Body of pancreas (tissue), 4 donors: ENCODE measurements around the gene CTPS2. TPM values are rescaled to one million over a fixed set of nuclear protein-coding genes. Genes with fewer than 3 reads are reported as not detected.

ENCODE experiments used
- ATAC-seq: fragments of 150-250 bp; one replicate; pipeline ENCODE4 v1.9.1; 2016
- DNase-seq, 4 donors: peaks; one replicate each; pipeline ENCODE4 v3.0.0-alpha.2; 2019
- H3K27ac ChIP-seq, 4 donors: fragments of 200-600 bp; sonication (generic); 1 replicate in 3 of 4; 2 replicates in 1 of 4; pipeline versions ENCODE4 v1.5.1 to v1.6.1; 2016 to 2019; ENCODE audit warnings: mild to moderate bottlenecking in 1 of 4, mixed read lengths in 1 of 4, moderate library complexity in 1 of 4
- H3K27me3 ChIP-seq, 2 donors: fragments of 200-600 bp; sonication (generic); one replicate each; pipeline ENCODE4 v1.6.0; 2016; ENCODE audit warnings: mild to moderate bottlenecking in 1 of 2
- H3K36me3 ChIP-seq, 2 donors: fragments of 200-600 bp; sonication (generic); replicated peaks in 1 of 2; 2 replicates each; pipeline ENCODE4 v1.5.1; 2016; ENCODE audit warnings: low read depth in 2 of 2; ENCODE audit not compliant: insufficient read depth in 1 of 2
- H3K4me1 ChIP-seq: fragments of 200-600 bp; sonication (generic); one replicate; pipeline ENCODE4 v1.6.0; 2016
- H3K4me3 ChIP-seq, 2 donors: fragments of 200-600 bp; sonication (generic); 1 replicate in 1 of 2; 2 replicates in 1 of 2; pipeline ENCODE4 v1.5.1; 2016 to 2019
- H3K9me3 ChIP-seq, 3 donors: fragments of 200-600 bp; sonication (generic); 1 replicate in 2 of 3; 2 replicates in 1 of 3; pipeline ENCODE4 v1.5.1; 2016
- POLR2A ChIP-seq, 3 donors: fragments of 450-650 bp; IDR thresholded peaks; one replicate each; pipeline ENCODE4 v1.6.1; 2016; ENCODE audit warnings: antibody characterized with exemption in 3 of 3, mild to moderate bottlenecking in 2 of 3
- WGBS, 2 donors: methylation state at CpG; one replicate each; pipeline ENCODE4 v1.1.5; 2017; 5-methylcytosine and 5-hydroxymethylcytosine counted together
- intact Hi-C: fragments of 100-400 bp; cut with DNase I; formaldehyde crosslinking; loops from one replicate; pipeline ENCODE4 v1.15.1; 2023
- total RNA-seq, 2 donors: library from RNA; depleted of rRNA; stranded (reverse); fragments of >200 nt; gene quantifications; one replicate each; pipeline ENCODE4 v1.1.0, GENCODE V29; 2016
- TF ChIP-seq, protein P1 (sequence below), 7 experiments: fragments of 450-650 bp in 4 of 7; fragments of 200-600 bp in 3 of 7; sonication (generic) in 3 of 7; IDR thresholded peaks; one replicate each; pipeline ENCODE4 v1.5.1; 2016 to 2019; ENCODE audit warnings: antibody characterized with exemption in 7 of 7

CTPS2 gene
- total RNA-seq, 2 donors from 2014 or later, result 13.2 to 16.6 TPM

DNA sequence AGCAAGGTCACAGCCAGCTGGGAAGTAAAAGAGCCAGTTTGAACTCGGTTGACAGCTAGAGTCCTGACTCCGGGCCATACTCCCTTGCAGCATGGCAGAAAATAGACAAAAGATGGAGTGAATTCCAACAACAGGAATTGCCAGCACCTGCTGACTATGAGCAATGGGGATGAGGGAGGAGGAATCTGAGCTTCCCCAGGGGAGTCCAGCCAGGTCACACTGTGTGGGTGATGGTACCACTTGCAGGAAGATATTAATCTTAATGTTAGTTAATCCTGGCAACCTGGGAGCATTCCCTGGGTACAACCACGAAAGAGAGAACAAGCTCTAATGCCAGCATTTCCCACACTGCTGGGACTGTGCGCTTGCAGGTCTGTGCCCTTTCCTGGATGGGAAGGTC lies 110.6 kb downstream of the CTPS2 start:
- Histone ChIP-seq H3K27ac (no peak overlapping the region), H3K4me1 (peaks cover 14% of the 10 kb centered on the region), H3K27me3 (no peaks in the 10 kb centered on the region), H3K4me3 (no peak overlapping the region), H3K9me3 (no peaks in the 10 kb centered on the region), H3K36me3 (no peaks in the 10 kb centered on the region)
- intact Hi-C loops, result no loop called here
- 78 to 80% methylated on average over 3 to 4 of the region's 4 CpGs for WGBS, 2 donors
- ATAC-seq (no peak), DNase-seq (no peak)
- TF ChIP-seq, protein P1, sequence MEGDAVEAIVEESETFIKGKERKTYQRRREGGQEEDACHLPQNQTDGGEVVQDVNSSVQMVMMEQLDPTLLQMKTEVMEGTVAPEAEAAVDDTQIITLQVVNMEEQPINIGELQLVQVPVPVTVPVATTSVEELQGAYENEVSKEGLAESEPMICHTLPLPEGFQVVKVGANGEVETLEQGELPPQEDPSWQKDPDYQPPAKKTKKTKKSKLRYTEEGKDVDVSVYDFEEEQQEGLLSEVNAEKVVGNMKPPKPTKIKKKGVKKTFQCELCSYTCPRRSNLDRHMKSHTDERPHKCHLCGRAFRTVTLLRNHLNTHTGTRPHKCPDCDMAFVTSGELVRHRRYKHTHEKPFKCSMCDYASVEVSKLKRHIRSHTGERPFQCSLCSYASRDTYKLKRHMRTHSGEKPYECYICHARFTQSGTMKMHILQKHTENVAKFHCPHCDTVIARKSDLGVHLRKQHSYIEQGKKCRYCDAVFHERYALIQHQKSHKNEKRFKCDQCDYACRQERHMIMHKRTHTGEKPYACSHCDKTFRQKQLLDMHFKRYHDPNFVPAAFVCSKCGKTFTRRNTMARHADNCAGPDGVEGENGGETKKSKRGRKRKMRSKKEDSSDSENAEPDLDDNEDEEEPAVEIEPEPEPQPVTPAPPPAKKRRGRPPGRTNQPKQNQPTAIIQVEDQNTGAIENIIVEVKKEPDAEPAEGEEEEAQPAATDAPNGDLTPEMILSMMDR (IDR thresholded peaks at IDR 0.05), result no peak
- no peak for TF ChIP-seq POLR2A (IDR thresholded peaks at IDR 0.05)

DNA sequence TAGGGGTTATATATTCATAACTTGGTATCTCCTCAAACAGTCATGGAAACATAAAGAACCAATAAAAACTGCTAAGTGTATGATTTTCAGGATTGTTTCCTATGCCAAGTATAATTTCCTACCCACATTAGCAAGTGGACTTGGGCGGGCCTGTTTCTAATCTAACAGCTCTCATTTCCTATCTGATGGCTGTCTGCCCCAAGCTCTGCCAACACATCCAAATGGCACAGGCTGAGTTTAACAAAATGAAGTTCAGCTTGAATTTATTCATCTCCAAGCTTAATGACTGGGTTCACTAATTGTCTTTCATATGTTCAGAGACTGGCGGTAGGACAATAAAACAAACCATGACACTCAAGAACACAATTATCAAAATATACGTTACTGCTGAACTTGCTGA lies 118.0 kb downstream of the CTPS2 start:
- Histone ChIP-seq H3K9me3 (no peaks in the 10 kb centered on the region), H3K4me1 (no peaks in the 10 kb centered on the region), H3K4me3 (no peak overlapping the region), H3K27ac (no peak overlapping the region), H3K27me3 (no peaks in the 10 kb centered on the region), H3K36me3 (no peaks in the 10 kb centered on the region)
- intact Hi-C loops, result no loop called here
- no peak for ATAC-seq
- TF ChIP-seq POLR2A (IDR thresholded peaks at IDR 0.05), result no peak
- TF ChIP-seq, protein P1 (IDR thresholded peaks at IDR 0.05), result no peak
- DNase-seq, result no peak
- 80% methylated on average over 3 of the region's 3 CpGs for WGBS, 2 donors

DNA sequence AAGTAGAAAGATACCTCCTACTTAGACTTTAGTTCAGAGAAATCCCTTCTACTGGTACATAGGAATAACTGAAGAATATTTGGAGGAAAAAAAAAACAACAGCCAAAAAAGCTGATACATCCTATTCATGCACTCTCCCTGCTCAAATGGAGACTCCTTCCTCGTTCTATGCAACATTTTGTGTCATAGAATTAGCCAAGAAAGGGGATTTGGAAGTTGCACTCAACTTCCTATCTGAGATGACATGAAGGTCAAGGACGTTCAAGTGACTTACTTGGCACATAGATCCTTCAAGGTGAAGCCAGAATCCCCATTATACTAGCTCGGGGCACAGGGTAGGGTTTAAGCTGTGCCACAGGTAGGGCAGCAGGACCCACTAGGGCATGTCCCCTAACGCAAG lies 118.7 kb downstream of the CTPS2 start:
- DNase-seq (no peak), ATAC-seq (no peak)
- no peaks in the 10 kb centered on the region for H3K4me1 ChIP-seq
- intact Hi-C loops, result no loop called here
- no peaks in the 10 kb centered on the region for H3K27me3 ChIP-seq
- no peak overlapping the region for H3K4me3 ChIP-seq
- H3K36me3 ChIP-seq, result no peaks in the 10 kb centered on the region
- H3K27ac ChIP-seq, result no peak overlapping the region
- no peaks in the 10 kb centered on the region for H3K9me3 ChIP-seq
- WGBS, 2 donors, result 52 to 54% methylated on average over 4 of the region's 4 CpGs
- TF ChIP-seq, protein P1 (IDR thresholded peaks at IDR 0.05), result no peak
- TF ChIP-seq POLR2A (IDR thresholded peaks at IDR 0.05), result no peak

DNA sequence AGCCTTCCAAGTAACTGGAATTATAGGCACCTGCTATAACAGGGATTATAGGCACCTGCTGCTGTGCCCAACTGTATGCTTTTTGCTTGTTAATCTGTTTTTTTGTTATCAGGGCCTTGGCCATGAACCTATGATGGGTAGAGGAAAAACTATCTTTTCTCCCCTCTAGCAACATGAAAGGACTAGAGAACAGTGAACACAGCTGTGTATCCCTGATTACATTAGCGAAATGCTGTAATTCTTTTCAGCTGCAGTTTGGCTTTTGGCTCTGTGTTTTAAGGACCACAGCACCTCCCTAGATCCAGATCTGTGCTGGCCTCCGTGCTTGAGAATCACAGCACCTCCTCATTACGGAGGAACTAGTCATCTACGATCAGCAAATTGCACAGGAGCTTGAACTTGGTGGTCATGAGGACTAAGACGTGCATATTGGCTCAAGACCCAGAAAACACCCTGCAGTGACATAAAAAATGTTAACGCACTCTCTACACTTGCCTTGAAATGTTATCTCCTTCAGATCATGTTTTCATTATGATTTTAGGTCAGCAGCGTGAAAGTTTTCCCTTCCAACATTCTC lies 120.2 kb downstream of the CTPS2 start:
- WGBS, 2 donors, result 72 to 86% methylated on average over 5 to 7 of the region's 7 CpGs
- TF ChIP-seq, protein P1 (IDR thresholded peaks at IDR 0.05), result no peak
- TF ChIP-seq POLR2A (IDR thresholded peaks at IDR 0.05), result no peak
- H3K36me3 ChIP-seq, result no peaks in the 10 kb centered on the region
- no peak overlapping the region for H3K4me3 ChIP-seq
- no peak overlapping the region for H3K27ac ChIP-seq
- no peaks in the 10 kb centered on the region for H3K4me1 ChIP-seq
- no peaks in the 10 kb centered on the region for H3K9me3 ChIP-seq
- DNase-seq, result no peak
- intact Hi-C loops, result no loop called here
- no peak for ATAC-seq
- H3K27me3 ChIP-seq, result no peaks in the 10 kb centered on the region

DNA sequence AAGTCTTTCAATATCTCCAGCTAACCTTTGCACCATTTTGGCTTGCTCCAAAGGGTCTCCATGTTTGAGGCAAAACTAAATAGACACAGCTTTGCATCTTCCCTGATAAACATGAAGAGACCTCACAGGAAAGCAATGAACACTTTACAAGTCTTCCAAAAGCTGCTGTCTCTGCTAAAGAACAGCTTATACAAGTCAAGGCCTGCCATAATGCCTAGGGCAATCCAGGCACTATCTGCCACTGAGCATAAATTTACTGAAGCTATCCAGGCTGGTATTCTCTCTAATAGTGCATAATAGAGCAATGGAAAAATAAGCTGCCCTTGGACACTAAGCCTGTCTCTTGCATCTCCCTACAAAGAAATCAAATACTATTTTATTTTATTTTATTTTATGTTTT lies 122.6 kb downstream of the CTPS2 start:
- no peak for ATAC-seq
- Histone ChIP-seq H3K27me3 (no peaks in the 10 kb centered on the region), H3K27ac (no peak overlapping the region), H3K36me3 (no peaks in the 10 kb centered on the region), H3K9me3 (no peaks in the 10 kb centered on the region), H3K4me1 (no peaks in the 10 kb centered on the region), H3K4me3 (no peak overlapping the region)
- TF ChIP-seq, protein P1 (IDR thresholded peaks at IDR 0.05), result no peak
- TF ChIP-seq POLR2A (IDR thresholded peaks at IDR 0.05), result no peak
- DNase-seq, result no peak
- intact Hi-C loops, result no loop called here
